Left ventricle myocardium superior (tissue), 1 donor: ENCODE data around the gene LOXL4. TPM values are rescaled to one million over a fixed set of nuclear protein-coding genes. Genes with fewer than 3 reads are reported as not detected.
A peak's percentile ranks its signal among the peaks of the same experiment; 100 is the strongest.

Experiments used
- ATAC-seq: fragments of 200-7000 bp; cut with Tn5 transposase; one replicate; pipeline ENCODE4 v1.9.1; 2020; ENCODE audit warnings: mild to moderate bottlenecking, moderate library complexity
- DNase-seq: peaks from one replicate; pipeline ENCODE4 v3.0.0-alpha.2; 2020
- intact Hi-C: fragments of 100-400 bp; cut with micrococcal nuclease; formaldehyde crosslinking; loops from one replicate; pipeline ENCODE4 v1.11.0; 2022
- total RNA-seq: library from RNA; stranded (reverse); fragmentation: NEBNext Ultra II Directional; extraction: Animal tissue kit (Norgen Biotek cat#: 25700); gene quantifications from one replicate; pipeline ENCODE4 v1.2.1, GENCODE V29; 2021
- donor health status: DM: no; HTN: yes; CAD: no; lungs with severe emphysema.

The LOXL4 gene
- total RNA-seq, 1 donor from 2014 or later, result 0.47 TPM

GRCh38 chr10:98299341-98299740, 31.3 kb upstream of the LOXL4 start:
- ATAC-seq (no peak), DNase-seq (no peak)
- intact Hi-C loops, result no loop called here

GRCh38 chr10:98296524-98296923, 28.5 kb upstream of the LOXL4 start:
- intact Hi-C loops, result no loop called here
- ATAC-seq (peak; percentile 18), DNase-seq (no peak)

- DNase-seq, result no peak
- ATAC-seq, result peak; percentile 25
- intact Hi-C loops, result no loop called here
These were observed 27.9 kb upstream of the LOXL4 start for GRCh38 chr10:98295907-98296306.

GRCh38 chr10:98295401-98295811, 27.4 kb upstream of the LOXL4 start:
- DNase-seq, result no peak
- intact Hi-C loops, result no loop called here
- ATAC-seq, result no peak

GRCh38 chr10:98294270-98294627, 26.3 kb upstream of the LOXL4 start:
- ATAC-seq (no peak), DNase-seq (no peak)
- intact Hi-C loops, result no loop called here

GRCh38 chr10:98293550-98294269, 25.7 kb upstream of the LOXL4 start:
- intact Hi-C loops, result no loop called here
- peak; percentile 78 for ATAC-seq
- DNase-seq, result peak; percentile 52

- DNase-seq (no peak), ATAC-seq (peak; percentile 62)
- intact Hi-C loops, result no loop called here
These were observed 25.0 kb upstream of the LOXL4 start for GRCh38 chr10:98292971-98293370.

- intact Hi-C loops, result no loop called here
- no peak for DNase-seq
- no peak for ATAC-seq
These were observed 21.8 kb upstream of the LOXL4 start for GRCh38 chr10:98289802-98290209.

- no peak for DNase-seq
- ATAC-seq, result no peak
- intact Hi-C loops, result no loop called here
These were observed 19.3 kb upstream of the LOXL4 start for GRCh38 chr10:98287321-98287720.

GRCh38 chr10:98286419-98286818, 18.4 kb upstream of the LOXL4 start:
- ATAC-seq (no peak), DNase-seq (no peak)
- intact Hi-C loops, result no loop called here

- intact Hi-C loops, result no loop called here
- DNase-seq (no peak), ATAC-seq (peak; percentile 32)
These were observed 17.4 kb upstream of the LOXL4 start for GRCh38 chr10:98285416-98285815.

GRCh38 chr10:98276311-98276710, 8.3 kb upstream of the LOXL4 start:
- DNase-seq, result no peak
- ATAC-seq, result no peak
- intact Hi-C loops, result no loop called here

GRCh38 chr10:98274562-98274961, 6.6 kb upstream of the LOXL4 start:
- intact Hi-C loops, result no loop called here
- no peak for DNase-seq

GRCh38 chr10:98273057-98273850, 5.3 kb upstream of the LOXL4 start:
- ATAC-seq (no peak), DNase-seq (no peak)
- intact Hi-C loops, result no loop called here

More at GRCh38 chr10:98274562-98274961, 6.6 kb upstream of the LOXL4 start:
- ATAC-seq, result no peak

- intact Hi-C loops, result no loop called here
- DNase-seq (no peak), ATAC-seq (no peak)
These were observed 4.7 kb upstream of the LOXL4 start for GRCh38 chr10:98272656-98273055.

- intact Hi-C loops, result no loop called here
- DNase-seq (no peak), ATAC-seq (no peak)
These were observed 4.3 kb upstream of the LOXL4 start for GRCh38 chr10:98272245-98272644.

GRCh38 chr10:98270786-98271185, 2.8 kb upstream of the LOXL4 start:
- DNase-seq, result no peak
- intact Hi-C loops, result no loop called here
- no peak for ATAC-seq

GRCh38 chr10:98270073-98270740, 2.2 kb upstream of the LOXL4 start:
- intact Hi-C loops, result no loop called here
- DNase-seq, result no peak
- no peak for ATAC-seq

GRCh38 chr10:98269435-98269912, 1.5 kb upstream of the LOXL4 start:
- intact Hi-C loops, result loop anchor here (10.0 kb wide), 1 partner anchor 45 kb away; no protein-coding TSS in a partner anchor
- peak; percentile 94 for ATAC-seq
- DNase-seq, result peak; percentile 89
